OCI-LY1 (cell line): ENCODE measurements around the gene SVBP.

Source experiments
- H2AFZ ChIP-seq: fragments of 200-600 bp; sonication (generic), shearing (Covaris generic); 2 replicates; pipeline ENCODE4 v1.6.0; 2014; ENCODE audit warnings: antibody characterized with exemption, mild to moderate bottlenecking, low read length
- H3F3A ChIP-seq: fragments of 200-600 bp; sonication (generic), shearing (Covaris generic); 2 replicates; pipeline ENCODE4 v1.6.0; 2014; ENCODE audit warnings: mild to moderate bottlenecking, antibody characterized with exemption, low read length, moderate library complexity; ENCODE audit not compliant: insufficient read depth
- H3K27ac ChIP-seq: fragments of 200-600 bp; sonication (generic); 2 replicates; pipeline ENCODE4 v1.5.1; 2014; ENCODE audit warnings: low read length, mixed run types, mild to moderate bottlenecking, low read depth; ENCODE audit not compliant: poor library complexity, severe bottlenecking
- H3K27me3 ChIP-seq: fragments of 200-600 bp; sonication (generic); 2 replicates; pipeline ENCODE4 v1.6.0; 2014; ENCODE audit warnings: antibody characterized with exemption, mild to moderate bottlenecking, low read length, moderate library complexity; ENCODE audit not compliant: insufficient read depth
- H3K36me3 ChIP-seq: fragments of 200-600 bp; sonication (generic); 2 replicates; pipeline ENCODE4 v1.6.1; 2014; ENCODE audit warnings: mild to moderate bottlenecking, antibody characterized with exemption, low read length, moderate library complexity, mixed read lengths; ENCODE audit not compliant: insufficient read depth
- H3K4me1 ChIP-seq: fragments of 200-600 bp; sonication (generic); 2 replicates; pipeline ENCODE4 v1.5.1; 2014; ENCODE audit warnings: mild to moderate bottlenecking, low read length, moderate library complexity; ENCODE audit not compliant: insufficient read depth, severe bottlenecking
- H3K4me2 ChIP-seq: fragments of 200-600 bp; sonication (generic), shearing (Covaris generic); 2 replicates; pipeline ENCODE4 v1.6.1; 2014; ENCODE audit warnings: low read length
- H3K4me3 ChIP-seq: fragments of 200-600 bp; sonication (generic); 2 replicates; pipeline ENCODE4 v1.5.1; 2014; ENCODE audit warnings: low read length, low read depth, mild to moderate bottlenecking, mixed read lengths; ENCODE audit not compliant: poor library complexity, severe bottlenecking
- H3K79me2 ChIP-seq: fragments of 200-600 bp; shearing (Covaris generic); 2 replicates; pipeline ENCODE4 v1.6.1; 2016; ENCODE audit warnings: mixed run types, low read length, mixed read lengths; ENCODE audit not compliant: insufficient read depth
- H3K9ac ChIP-seq: fragments of 200-600 bp; sonication (generic), shearing (Covaris generic); 2 replicates; pipeline ENCODE4 v1.6.1; 2014; ENCODE audit warnings: mild to moderate bottlenecking, low read length, mixed read lengths
- H3K9me2 ChIP-seq: fragments of 200-600 bp; sonication (generic), shearing (Covaris generic); 2 replicates; pipeline ENCODE4 v1.6.1; 2014; ENCODE audit warnings: low read depth, mild to moderate bottlenecking, low read length, mixed read lengths
- H3K9me3 ChIP-seq: fragments of 200-600 bp; shearing (Covaris generic); 2 replicates; pipeline ENCODE4 v1.6.1; 2014; ENCODE audit warnings: low read length, mixed read lengths
- H4K20me1 ChIP-seq: fragments of 200-600 bp; sonication (generic), shearing (Covaris generic); 2 replicates; pipeline ENCODE4 v1.6.0; 2016; ENCODE audit warnings: mild to moderate bottlenecking, low read length; ENCODE audit not compliant: insufficient read depth
- CTCF ChIP-seq: fragments of 200-600 bp; sonication (generic), shearing (Covaris generic); IDR thresholded peaks from 2 replicates; pipeline ENCODE4 v1.5.1; 2017; ENCODE audit warnings: mild to moderate bottlenecking, antibody characterized with exemption, low read length, moderate library complexity, mixed read lengths
- EZH2 ChIP-seq: fragments of 200-600 bp; sonication (generic), shearing (Covaris generic); IDR thresholded peaks from 2 replicates; pipeline ENCODE4 v1.8.0; 2017; ENCODE audit warnings: borderline replicate concordance, mixed run types, mild to moderate bottlenecking, antibody characterized with exemption, low read length, moderate library complexity, mixed read lengths

SVBP gene

GRCh38 chr1:42816585-42817439 lies at the start of gene SVBP, which contains the start of gene ERMAP:
Gene SVBP (minus strand): TSS chr1:42817397. CDS start chr1:42816544, 853 bp downstream.
Gene ERMAP (plus strand): TSS chr1:42817122. CDS start chr1:42830449, 13,327 bp downstream.
- no peaks in the 10 kb centered on the region for H3K27me3 ChIP-seq

GRCh38 chr1:42866549-42866948 lies 49.4 kb upstream of the SVBP start:
- 0 out of 2 replicates have a peak, but pooled peaks cover 3% of the 10 kb centered on the region for H3K9me3 ChIP-seq
- no peak overlapping the region for H3K9ac ChIP-seq
- no peak overlapping the region for H3K4me2 ChIP-seq
- no peak overlapping the region for H3K27ac ChIP-seq
- no peaks in the 10 kb centered on the region for H3K27me3 ChIP-seq
- H4K20me1 ChIP-seq = no peaks in the 10 kb centered on the region
- H3F3A ChIP-seq = no peaks in the 10 kb centered on the region
- TF ChIP-seq CTCF = no peak
- no peak for TF ChIP-seq EZH2
- no peak overlapping the region for H3K4me3 ChIP-seq
- no peak overlapping the region for H2AFZ ChIP-seq
- H3K79me2 ChIP-seq = no peaks in the 10 kb centered on the region
- no peaks in the 10 kb centered on the region for H3K4me1 ChIP-seq
- H3K36me3 ChIP-seq = no peaks in the 10 kb centered on the region
- H3K9me2 ChIP-seq = no peaks in the 10 kb centered on the region

More at GRCh38 chr1:42816585-42817439, at the start of gene SVBP, which contains the start of gene ERMAP:
- H3K4me3 ChIP-seq = peak within 1 kb of the TSS; percentile 79
- peak within 1 kb of the TSS; percentile 88 for H3K9ac ChIP-seq
- peak within 1 kb of the TSS; percentile 98 for H3K4me2 ChIP-seq
- no peaks in the 10 kb centered on the region for H3K9me3 ChIP-seq
- H3F3A ChIP-seq = no peaks in the 10 kb centered on the region
- peak within 1 kb of the TSS; percentile 50 for H2AFZ ChIP-seq
- H3K36me3 ChIP-seq = no peaks in the 10 kb centered on the region
- peaks cover 14% of the 10 kb centered on the region for H3K4me1 ChIP-seq
- H3K27ac ChIP-seq = peak within 1 kb of the TSS; percentile 65
- no peaks in the 10 kb centered on the region for H4K20me1 ChIP-seq
- no peaks in the 10 kb centered on the region for H3K9me2 ChIP-seq
- no peaks in the 10 kb centered on the region for H3K79me2 ChIP-seq
- TF ChIP-seq EZH2 (no peak), CTCF (no peak)

GRCh38 chr1:42861014-42861399 lies 43.8 kb upstream of the SVBP start:
- no peak for TF ChIP-seq EZH2
- TF ChIP-seq CTCF = no peak
- Histone ChIP-seq H3F3A (no peaks in the 10 kb centered on the region), H3K4me3 (no peak overlapping the region), H4K20me1 (no peaks in the 10 kb centered on the region), H3K27me3 (no peaks in the 10 kb centered on the region), H3K36me3 (no peaks in the 10 kb centered on the region; the same call in 1 of the 2 replicates), H3K27ac (no peak overlapping the region), H2AFZ (no peak overlapping the region), H3K9me2 (no peaks in the 10 kb centered on the region), H3K9ac (no peak overlapping the region), H3K4me1 (no peaks in the 10 kb centered on the region), H3K9me3 (peaks cover 10% of the 10 kb centered on the region; the same call in 1 of the 2 replicates), H3K4me2 (no peak overlapping the region), H3K79me2 (no peaks in the 10 kb centered on the region)
